RPMI7951 (cell line): ENCODE measurements around the gene RBM33. TPM values are rescaled to one million over a fixed set of nuclear protein-coding genes. Genes with fewer than 3 reads are reported as not detected.

ENCODE experiments used
- DNase-seq: peaks from one replicate; pipeline ENCODE4 v3.0.0-alpha.2; 2012; ENCODE audit warnings: low read depth
- total RNA-seq: library from RNA; depleted of rRNA; stranded (reverse); fragments of >200 nt; shearing (Covaris generic); gene quantifications from 2 replicates; pipeline ENCODE4 v1.2.3, GENCODE V29; 2014

The RBM33 gene
- total RNA-seq, 1 experiment from 2014 or later = 12.7 TPM

DNA sequence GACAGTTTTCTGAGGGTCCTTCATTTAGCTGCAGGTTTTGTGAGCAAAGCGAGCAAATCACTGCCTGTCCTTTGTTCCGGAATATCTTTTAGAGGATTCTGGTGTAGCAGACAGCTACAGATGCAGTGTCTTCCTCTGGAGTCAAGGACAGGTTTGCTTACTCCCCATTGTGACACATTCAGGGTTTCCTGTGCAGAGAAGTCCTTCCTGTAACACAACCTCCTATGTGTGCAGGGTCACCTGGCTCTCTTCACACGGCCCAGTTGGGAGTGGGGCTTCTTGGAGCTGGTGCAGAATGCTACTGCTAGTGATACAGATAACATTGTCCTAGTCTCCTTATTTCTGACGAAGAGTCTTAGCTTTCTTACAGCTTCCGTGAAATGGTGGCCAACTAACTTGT is 47.9 kb downstream of the RBM33 start:
- no peak for DNase-seq

DNA sequence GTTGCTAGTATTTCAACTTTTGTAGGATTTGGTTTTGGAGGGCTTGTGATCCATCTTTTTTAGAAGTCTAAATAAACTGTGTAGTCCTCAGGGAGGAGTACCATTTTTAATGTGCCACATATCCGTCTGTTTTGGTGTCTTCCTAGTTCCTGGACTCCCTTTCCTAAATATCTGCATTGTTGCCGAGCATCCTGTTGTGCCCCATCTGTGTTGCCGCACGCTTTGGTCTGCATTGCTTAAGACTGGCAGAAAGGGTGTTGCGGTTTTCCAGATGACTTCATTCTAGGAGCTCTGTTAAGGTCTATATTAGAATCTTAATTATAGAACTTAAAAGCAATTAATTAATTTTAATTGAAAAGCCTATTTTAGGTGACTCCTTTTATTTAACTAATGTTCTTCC is 49.4 kb downstream of the RBM33 start:
- no peak for DNase-seq

DNA sequence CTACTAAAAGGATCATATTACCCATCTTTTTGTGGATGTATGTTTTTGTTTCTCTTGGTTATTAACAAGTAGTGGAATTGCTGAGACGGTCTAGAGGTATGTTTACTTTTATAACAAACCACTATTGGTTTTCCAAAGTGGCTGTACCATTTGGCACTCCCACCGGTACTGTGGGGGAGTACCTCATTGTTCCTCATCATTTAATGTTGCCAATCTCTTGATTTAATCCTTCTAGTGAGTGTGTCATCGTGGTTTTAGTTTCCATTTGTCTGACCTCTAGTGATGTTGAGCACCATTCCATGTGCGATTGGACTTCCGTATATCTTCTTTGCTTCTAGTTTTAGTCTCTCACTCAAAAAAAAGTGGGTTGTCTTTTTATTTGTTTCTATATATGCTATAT is 50.4 kb downstream of the RBM33 start:
- DNase-seq = peak; percentile 48

DNA sequence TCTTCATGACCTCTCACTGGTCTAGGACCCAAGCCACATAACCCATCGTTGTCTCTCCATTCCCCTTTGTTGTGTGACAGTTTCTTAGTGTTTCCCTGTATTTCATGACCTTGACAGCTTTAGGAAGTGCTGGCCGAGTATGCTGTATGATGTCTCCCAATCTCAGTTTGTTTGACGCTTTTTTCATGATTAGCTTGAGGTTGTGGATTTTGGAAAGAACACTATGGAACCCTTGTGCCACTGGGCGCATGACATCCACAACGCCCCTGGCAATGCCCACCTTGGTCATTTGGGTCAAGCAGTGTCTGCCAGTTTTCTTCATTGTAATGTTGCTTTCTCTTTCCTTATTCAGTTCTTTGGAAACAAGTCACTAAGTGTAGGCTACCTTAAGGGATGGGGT is 52.3 kb downstream of the RBM33 start:
- no peak for DNase-seq

DNA sequence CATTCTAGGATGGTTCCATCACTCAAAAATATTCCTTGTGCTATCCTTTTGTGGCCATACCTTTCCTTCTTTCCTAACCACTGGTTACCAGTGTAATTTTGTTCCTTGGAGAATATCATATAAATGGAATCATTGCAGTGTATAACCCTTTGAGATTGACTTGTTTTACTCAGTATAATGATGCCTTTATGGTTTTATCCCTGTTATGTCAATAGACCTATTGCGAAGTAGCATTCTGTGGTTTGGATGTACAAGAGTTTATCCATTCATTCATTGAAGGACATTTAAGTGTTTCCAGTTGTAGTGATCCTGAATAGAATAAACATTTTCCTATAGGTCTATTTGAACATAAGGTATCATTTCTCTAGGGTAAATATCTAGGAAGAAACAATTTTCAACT is 54.2 kb downstream of the RBM33 start:
- DNase-seq = no peak

DNA sequence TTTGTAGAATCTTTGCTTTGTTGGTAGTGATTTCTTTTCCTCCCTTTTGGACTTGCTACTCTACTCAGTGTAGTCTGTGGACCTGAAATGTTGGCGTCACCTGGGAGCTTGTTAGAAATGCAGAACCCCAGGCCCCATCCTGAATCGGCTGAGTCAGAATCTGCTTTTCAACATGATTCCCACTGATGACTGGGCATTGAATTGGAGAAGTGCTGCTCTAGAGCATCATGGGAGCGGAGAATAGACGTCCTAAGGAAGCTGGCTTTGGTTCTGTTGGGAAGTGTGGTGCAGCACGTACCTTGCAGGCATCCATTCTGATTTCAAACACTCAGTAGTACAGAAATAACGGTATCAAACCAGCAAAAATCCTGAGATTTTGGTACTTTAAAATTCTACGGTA is 54.7 kb downstream of the RBM33 start:
- no peak for DNase-seq

DNA sequence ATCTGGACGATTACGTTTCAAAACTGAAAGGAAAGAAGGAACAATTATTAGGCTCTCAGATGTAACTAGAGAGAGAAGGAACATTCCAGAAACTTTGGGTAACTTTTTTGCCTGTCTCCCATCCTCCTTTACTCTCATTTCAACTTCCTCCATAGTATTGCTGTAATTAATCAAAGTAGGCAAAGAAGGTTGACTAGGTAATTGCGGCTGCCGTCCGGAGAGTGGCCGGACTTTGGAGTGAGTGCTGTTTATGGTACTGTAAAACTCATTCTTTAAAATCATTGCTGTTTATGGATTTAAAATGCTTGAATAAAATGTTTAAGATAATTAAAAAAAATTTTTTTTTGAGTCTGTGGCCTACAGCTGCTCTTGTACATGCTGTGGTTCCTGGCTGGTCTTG is 56.4 kb downstream of the RBM33 start:
- DNase-seq = no peak

DNA sequence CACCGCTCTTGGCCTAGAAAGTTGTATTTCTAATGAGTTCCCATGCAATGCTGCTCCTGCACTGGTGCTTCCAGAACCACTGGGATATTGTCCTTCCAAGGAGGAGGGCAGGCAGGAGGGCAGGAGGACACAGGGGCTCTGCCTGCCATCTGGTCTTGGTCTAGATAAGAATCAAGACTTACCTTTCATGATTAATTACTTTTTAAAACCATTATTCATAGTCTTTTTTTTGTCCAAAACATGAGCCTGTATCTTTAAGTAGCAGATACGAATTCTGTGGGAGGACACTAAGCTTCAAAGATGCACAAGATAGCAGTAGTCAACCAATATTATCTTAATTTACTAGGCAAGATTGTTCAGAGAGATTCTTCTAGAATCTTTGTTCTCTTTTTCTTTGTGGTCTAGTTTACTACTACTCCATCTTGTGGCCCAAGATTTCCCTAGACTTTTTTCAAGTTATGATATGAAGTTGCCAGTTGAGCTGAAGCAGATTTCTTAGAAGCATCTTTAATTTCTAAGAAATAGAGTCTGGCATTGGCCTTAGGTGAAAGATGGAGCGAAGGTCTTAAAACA is 57.6 kb downstream of the RBM33 start:
- DNase-seq = no peak

DNA sequence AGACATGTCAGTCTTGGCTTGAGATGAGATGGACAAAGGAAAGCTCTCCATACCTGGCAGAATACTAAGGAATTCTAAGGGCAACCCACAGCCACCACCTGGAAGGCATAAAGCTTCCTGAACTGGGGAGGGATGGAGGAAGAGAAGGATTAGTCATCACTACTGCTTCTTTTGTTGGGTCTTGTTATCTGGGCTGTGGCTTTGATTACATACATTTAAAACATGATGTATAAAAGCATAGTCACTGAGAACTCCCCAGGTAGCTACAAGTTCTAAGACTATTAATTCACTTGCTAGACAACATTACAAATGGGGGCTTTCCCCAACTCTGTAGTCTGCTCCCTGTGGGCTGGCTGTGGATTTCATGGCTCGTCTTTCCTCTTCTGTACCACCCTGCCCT is 58.2 kb downstream of the RBM33 start:
- DNase-seq = no peak

DNA sequence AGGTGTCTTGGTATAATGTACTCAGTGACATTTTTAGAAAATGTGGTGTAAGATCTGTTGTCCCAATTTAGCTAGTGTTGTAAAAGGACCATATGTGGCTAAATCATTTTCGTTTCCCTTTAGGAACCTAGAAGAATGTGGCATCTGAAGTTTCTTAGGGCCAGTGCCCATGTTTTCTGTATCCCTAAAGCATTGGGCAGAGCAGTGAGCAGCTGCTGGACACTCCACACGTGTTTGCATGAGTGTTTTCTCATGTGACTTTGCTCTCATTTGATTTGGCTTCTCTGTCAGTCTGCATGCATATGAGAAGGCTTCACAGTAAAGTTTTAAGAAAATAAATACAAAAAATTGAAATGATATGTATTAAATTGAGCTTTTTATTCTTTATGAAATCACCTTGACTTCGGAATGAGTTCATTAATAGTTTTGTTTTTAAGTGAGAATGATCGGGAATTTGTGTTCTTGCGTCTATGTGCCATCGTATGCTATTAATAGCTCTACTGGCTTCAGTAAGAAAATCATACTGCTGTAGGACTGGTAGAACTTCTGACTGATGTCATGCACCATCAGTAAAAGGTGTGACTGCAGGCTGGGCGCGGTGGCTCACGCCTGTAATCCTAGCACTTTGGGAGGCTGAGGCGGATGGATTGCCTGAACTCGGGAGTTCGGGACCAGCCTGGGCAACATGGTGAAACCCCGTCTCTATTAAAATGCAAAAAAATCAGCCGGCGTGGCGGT is 61.3 kb downstream of the RBM33 start:
- DNase-seq = no peak

DNA sequence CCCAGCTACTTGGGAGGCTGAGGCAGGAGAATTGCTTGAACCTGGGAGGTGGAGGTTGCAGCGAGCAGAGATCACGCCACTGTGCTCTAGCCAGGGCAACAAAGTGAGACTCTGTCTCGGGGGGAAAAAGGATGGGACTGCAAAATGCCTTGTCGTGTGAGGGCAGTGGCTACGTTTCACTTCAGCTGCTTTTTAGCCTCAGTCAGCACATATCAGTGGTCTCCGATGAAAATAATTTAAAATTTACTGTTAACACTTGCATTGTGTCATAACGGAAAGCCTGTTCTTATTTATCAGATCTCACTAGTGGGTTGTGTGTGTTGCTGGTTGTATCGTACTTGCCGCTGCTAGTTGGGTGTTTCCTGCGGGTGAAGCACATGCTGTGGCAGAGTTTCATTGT is 61.9 kb downstream of the RBM33 start:
- no peak for DNase-seq

DNA sequence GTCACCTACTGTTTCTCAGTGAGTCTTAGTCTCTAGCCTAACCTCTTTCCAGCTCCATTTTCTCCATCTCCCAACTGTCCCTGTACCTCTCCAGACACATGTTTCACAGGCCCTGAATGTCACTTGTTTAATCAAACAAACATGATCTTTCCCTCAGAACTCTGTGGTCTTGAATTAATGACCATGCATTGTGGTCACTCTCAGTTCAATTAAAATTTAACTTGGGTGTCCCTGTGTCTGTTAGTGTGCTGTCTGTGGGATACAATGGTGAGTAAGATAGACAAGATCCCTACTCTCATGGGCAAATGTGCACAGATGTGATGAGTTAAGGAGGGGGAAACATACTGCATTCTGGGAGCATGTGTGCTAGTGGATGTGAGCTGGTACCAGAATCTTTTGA is 65.0 kb downstream of the RBM33 start:
- DNase-seq = no peak

DNA sequence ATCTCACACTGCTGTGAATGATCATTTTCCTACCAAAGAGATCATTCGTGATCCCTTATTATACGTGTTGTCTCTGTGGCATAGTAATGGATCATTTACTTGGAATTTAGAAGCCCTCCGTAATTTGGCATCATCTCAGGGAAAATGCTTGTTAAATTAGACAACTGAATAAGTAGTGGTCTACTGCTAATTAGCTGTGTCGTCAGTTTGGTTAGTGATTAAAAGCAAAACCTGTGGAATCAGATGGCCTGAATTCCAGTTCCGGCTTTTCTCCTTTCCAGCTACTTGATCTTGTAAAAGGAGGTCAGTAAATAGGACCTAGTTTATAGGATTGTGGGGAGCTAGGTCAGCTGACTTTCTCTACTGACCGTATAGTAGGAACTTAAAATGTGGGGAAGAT is 65.6 kb downstream of the RBM33 start:
- no peak for DNase-seq

DNA sequence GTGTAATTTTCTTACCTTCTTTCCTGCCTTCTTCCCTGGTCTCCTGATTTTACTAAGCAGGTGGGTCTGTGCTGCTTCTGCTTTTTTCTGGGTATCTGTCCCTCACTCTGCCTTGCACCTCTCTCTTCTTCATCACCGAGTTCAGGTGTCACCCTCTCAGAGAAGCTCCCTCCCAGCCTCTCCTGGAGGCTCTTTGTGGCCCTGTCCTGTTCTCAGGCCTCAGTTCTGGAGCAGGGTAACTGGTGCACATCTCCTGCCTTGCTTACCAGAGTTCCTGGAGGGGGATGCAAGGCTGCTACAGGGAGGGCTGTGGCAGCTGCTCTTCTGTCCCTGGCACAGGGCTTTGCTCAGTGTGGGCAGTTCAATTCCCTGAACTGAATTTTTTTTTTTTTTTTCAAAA is 66.1 kb downstream of the RBM33 start:
- DNase-seq = no peak

DNA sequence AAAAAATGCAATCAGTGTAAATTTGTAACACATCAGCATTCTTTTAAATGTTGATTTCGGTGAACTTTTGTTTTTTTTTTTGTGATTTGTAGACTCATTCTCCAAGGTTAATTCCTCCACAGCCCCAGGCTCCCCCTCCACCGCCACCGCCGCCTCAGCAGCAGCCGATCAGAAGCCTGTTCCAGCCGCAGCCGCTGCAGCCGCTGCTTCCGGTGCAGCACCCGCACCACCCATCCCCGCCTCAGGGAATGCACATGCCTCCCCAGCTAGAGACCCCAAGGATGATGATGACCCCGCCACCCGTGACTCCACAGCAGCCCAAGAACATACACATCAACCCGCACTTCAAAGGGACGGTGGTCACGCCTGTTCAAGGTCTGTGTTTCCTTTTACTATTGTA is 66.6 kb downstream of the RBM33 start:
- no peak for DNase-seq

DNA sequence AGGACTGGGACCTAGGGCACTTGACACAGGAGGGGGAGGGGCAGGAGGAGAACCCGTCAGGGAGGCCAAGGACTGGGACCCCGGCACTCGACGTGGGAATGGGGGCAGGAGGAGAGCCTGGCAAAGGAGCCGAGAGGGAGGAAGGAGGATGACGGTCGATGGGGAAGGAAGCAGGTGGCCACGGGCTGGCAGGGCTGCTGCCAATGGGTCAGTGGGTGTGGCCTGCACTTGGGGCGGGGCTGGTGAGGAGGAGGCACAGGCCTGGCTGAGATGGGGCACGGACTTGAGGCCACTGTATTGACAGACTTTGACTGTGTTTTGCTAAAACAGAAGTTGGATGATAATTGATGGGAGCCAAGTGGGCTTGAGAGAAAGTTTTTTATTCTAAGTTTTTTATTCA is 68.9 kb downstream of the RBM33 start:
- no peak for DNase-seq

DNA sequence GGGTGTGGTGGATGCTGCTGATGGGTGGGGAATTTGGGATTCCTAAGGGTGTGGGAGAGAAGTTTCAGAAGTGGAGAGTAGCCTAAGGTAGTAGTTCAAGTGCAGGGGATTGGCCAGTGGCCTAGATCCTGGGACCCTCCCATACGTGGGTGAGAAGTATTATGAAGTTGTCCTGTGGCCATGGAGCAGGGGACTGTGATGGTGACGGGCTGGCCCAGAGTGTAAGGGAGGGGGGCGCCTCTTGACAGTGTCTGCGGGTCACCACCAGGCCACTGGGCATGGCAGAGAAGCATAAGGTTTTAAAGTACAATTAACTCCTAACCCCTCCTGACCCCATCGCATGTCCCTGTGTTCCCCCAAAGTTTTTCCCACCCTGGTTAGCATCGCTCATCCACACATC is 70.2 kb downstream of the RBM33 start:
- no peak for DNase-seq

DNA sequence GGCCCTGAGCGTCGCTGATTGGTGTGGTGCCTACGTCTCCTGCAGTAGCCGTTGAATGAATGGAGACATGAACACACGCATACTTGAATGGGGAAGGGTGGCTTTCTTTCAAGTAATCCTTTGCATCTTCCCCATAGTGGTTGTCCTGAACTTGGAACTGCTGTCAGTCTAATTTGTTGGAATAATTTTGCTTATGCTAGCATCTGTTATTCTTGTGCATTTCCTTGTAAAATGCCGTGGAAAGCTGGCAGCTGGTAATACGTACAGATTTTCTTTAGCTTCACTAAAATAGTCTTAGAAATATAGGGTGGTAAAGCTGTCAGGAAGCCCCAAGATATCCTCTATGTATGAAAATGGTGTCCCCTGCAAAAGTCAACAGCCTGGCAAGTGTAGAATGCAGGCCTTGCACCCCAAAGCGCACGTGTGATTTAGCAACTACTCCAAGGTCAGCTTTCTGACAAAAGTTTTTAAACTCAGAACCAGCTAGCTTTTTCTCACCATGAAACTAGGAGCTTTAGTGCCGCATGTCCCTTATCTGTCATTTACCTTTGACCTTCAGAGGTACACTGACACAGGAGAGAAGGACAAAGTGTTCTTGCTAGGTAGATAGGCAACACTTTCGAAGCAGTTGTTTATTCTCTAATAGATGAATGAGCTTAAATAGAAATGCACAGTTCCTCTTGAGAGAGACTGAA is 70.8 kb downstream of the RBM33 start:
- no peak for DNase-seq

DNA sequence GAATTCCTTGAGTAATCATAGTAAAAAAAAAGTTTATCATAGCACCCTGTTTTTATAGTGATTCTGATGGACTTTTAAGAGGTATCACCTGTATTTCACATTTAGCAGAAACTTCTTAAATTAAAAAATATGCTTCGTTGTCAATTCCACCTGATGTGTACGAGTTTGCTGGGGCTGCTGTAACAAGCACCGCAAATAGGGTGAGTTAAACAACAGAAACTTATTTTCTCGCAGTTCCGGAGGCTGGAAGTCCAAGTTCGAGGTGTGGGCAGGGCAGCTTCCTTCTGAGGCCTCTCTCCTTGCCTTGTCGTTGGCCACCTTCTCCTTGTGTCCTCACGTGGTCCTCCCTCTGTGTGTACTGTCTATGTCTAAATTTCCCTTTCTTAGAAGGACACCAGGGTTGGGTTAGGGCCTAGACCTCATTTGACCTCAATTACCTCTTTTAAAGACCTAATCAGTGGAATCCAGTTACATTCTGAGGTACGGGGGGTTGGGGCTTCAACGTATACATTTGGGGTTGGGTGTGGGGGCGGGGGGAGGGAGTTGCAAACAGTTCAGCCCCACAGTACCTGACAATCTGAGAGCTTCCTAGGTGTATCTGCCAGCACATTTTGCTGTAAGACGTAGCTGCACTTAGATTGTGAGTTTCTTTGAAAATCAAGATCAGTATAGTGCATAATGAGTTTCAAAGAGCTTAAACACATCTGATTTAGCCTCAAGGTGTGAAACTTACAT is 72.7 kb downstream of the RBM33 start:
- no peak for DNase-seq

DNA sequence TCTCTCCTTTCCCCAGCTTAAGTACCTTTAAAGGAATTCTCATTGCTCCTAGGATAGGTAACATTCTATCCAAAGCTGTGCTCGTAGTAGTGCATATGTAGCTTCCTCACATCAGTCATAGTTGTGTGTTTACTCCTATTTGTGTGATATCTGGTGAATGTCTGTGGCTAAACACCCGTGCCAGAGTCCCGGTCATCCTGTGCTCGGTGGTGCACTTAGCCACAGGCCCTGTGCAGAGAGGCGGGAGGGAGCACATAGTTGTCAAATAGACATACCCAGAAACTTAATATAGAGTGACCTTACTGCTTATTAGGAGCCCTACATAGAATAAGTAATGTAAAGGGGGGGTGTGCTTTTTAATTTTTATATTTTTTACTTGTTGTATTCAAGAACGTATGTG is 76.6 kb downstream of the RBM33 start:
- DNase-seq = no peak

DNA sequence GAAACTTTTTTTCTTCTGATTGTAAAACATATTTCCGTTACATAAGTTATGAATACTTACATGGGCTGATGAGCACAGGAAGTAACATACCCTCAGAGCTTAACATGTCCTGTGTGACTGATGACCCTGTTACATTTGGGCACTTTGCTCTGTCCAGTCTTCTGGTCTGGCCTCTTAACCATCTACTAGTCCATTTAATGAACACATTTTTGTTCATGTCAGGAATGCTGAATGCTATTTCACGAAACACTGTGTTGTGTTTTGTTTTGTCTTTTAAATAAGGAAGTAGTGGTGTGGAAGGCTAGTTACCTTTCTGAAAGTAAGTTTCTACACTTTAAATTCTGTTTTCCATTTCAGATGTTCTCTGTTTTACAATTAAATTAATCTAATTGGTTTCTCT is 77.7 kb downstream of the RBM33 start:
- DNase-seq = no peak

DNA sequence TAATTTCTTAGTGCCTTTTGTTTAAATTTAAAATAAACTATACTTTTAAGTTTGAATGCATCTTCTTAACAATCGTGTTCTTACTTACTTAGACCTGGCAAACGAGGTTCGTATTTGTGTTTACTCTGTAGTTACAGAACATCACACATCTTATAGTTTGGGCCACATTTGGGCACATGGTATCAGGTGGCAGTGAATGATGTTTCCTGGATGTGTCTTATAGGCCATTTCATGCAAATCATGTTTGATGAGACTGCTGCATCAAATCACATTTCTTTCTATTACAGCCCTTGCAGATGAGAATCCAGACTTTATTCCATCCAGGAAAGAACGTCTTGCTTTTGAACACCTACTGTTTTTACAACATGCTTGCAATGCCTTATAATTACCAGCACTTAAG is 78.5 kb downstream of the RBM33 start:
- no peak for DNase-seq
